ENCODE results near the gene TOR2A. TPM values are rescaled to one million over a fixed set of nuclear protein-coding genes. Genes with fewer than 3 reads are reported as not detected.

TOR2A gene
- total RNA-seq, 1 donor from 2014 or later, result 20.4 TPM

DNA sequence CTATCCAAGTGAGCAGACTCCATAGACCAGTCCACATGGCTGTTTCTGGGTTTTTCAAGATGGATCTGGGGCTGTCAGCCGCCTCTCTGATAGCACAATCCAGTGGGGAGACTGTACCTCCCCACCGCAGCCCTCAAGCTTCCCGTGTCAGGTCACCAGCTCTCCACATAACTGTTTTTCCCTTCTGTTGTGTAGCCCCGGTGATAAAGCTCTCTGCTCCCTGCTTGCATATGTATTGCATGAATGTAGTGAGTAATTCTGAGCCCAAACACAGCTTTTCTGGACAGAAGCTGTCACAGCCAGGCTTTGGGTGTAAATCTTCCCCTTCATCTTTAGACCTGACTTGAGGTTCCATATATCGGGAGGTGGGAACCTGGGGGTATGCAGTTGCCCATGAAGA lies 51.4 kb downstream of the TOR2A start:
- DNase-seq, result no peak
- intact Hi-C loops (cut with micrococcal nuclease), result no loop called here
- Mint-ChIP-seq H3K27ac (no peak overlapping the region), H3K4me3 (no peak overlapping the region), H3K36me3 (ENCODE audit: low read depth) (peaks cover 2% of the 10 kb centered on the region), H3K4me1 (no peaks in the 10 kb centered on the region), H3K9me3 (no peaks in the 10 kb centered on the region), H3K27me3 (no peaks in the 10 kb centered on the region)

- Mint-ChIP-seq H3K4me3 (no peak overlapping the region), H3K27me3 (no peaks in the 10 kb centered on the region), H3K27ac (no peak overlapping the region), H3K4me1 (no peaks in the 10 kb centered on the region), H3K9me3 (no peaks in the 10 kb centered on the region), H3K36me3 (ENCODE audit: low read depth) (peaks cover 2% of the 10 kb centered on the region)
- no peak for DNase-seq
- intact Hi-C loops (cut with micrococcal nuclease), result no loop called here
These were observed 52.5 kb downstream of the TOR2A start for GRCh38 chr9:127682351-127683136.

Other genes with a start within 250 kb of the TOR2A start
- gene STXBP1, start 123.0 kb downstream of the TOR2A start, total RNA-seq, result 26.5 and 31.1 TPM in 2 replicates
- gene CFAP157, start 28.3 kb downstream of the TOR2A start, total RNA-seq, result not detected in 2 replicates
- gene PTRH1, start 19.6 kb downstream of the TOR2A start, total RNA-seq, result 22.8 TPM in 2 replicates
- gene TTC16, start 19.2 kb downstream of the TOR2A start, total RNA-seq, result not detected in 2 replicates
- gene SH2D3C, start 43.4 kb upstream of the TOR2A start, total RNA-seq, result 22.2 and 23.3 TPM in 2 replicates
- gene CDK9, start 50.7 kb upstream of the TOR2A start, total RNA-seq, result 79.1 and 96.4 TPM in 2 replicates
- gene FPGS, start 67.6 kb upstream of the TOR2A start, total RNA-seq, result 126 and 128 TPM in 2 replicates
- gene ENG, start 119.4 kb upstream of the TOR2A start, total RNA-seq, result 29.9 and 32.4 TPM in 2 replicates
- 18.0 and 19.9 TPM in 2 replicates for gene AK1, start 142.4 kb upstream of the TOR2A start, total RNA-seq
- 53.3 and 61.2 TPM in 2 replicates for gene ST6GALNAC6, start 164.3 kb upstream of the TOR2A start, total RNA-seq
- 28.0 and 28.3 TPM in 2 replicates for gene ST6GALNAC4, start 181.7 kb upstream of the TOR2A start, total RNA-seq
- gene PIP5KL1, start 195.5 kb upstream of the TOR2A start, total RNA-seq, result 0.89 and 0.90 TPM in 2 replicates
- gene DPM2, start 202.6 kb upstream of the TOR2A start, total RNA-seq, result 62.7 and 65.1 TPM in 2 replicates
- gene EEIG1, start 245.7 kb upstream of the TOR2A start, total RNA-seq, result 56.1 and 64.4 TPM in 2 replicates

Data from activated CD4-positive, alpha-beta T cell treated with anti-CD3 and anti-CD28 coated beads, Interleukin-2, amount 10 ng/mL, durations not matched to agents 24 days and 14 days (primary cell).